Neuronal stem cell (in vitro differentiated cells): ENCODE data around the gene RWDD3.

Source experiments
- DNase-seq: peaks from one replicate; pipeline ENCODE4 v3.0.0-alpha.2; 2013; ENCODE audit warnings: low spot score
- H2AFZ ChIP-seq: one replicate; pipeline ENCODE4 v1.6.1; 2013; ENCODE audit warnings: mild to moderate bottlenecking, low read length, inconsistent platforms
- H2AK5ac ChIP-seq: 2 replicates; pipeline ENCODE4 v1.6.1; 2013; ENCODE audit warnings: low read depth, mild to moderate bottlenecking, inconsistent platforms, low read length, moderate library complexity, mixed read lengths
- H2BK120ac ChIP-seq: 2 replicates; pipeline ENCODE4 v1.6.1; 2013; ENCODE audit warnings: low read depth, mild to moderate bottlenecking, inconsistent platforms, low read length, moderate library complexity, mixed read lengths
- H2BK12ac ChIP-seq: one replicate; pipeline ENCODE4 v1.6.1; 2013; ENCODE audit warnings: low read length, inconsistent platforms
- H2BK15ac ChIP-seq: 2 replicates; pipeline ENCODE4 v1.6.1; 2013; ENCODE audit warnings: mild to moderate bottlenecking, low read length, inconsistent platforms, mixed read lengths
- H2BK5ac ChIP-seq: one replicate; pipeline ENCODE4 v1.6.1; 2013; ENCODE audit warnings: inconsistent platforms, mild to moderate bottlenecking, low read length, moderate library complexity
- H3K14ac ChIP-seq: one replicate; pipeline ENCODE4 v1.6.1; 2013; ENCODE audit warnings: low read length, inconsistent platforms
- H3K18ac ChIP-seq: 2 replicates; pipeline ENCODE4 v1.6.1; 2013; ENCODE audit warnings: low read length, inconsistent platforms
- H3K23ac ChIP-seq: 2 replicates; pipeline ENCODE4 v1.6.1; 2013; ENCODE audit warnings: low read depth, mild to moderate bottlenecking, mixed read lengths, low read length, inconsistent platforms; ENCODE audit not compliant: poor library complexity
- H3K27ac ChIP-seq: replicated peaks from 3 replicates; pipeline ENCODE4 v1.5.1; 2013; ENCODE audit warnings: low read length, inconsistent platforms
- H3K27me3 ChIP-seq, 3 experiments: 2 replicates each; pipeline ENCODE4 v1.6.1; 2013; ENCODE audit warnings: low read length in 3 of 3, mild to moderate bottlenecking in 2 of 3, inconsistent platforms in 1 of 3, low read depth in 1 of 3, mixed read lengths in 1 of 3, moderate library complexity in 1 of 3; ENCODE audit not compliant: control insufficient read depth in 3 of 3, insufficient read depth in 3 of 3
- H3K36me3 ChIP-seq, 2 donors: replicated peaks in 1 of 2; 2 replicates each; pipeline ENCODE4 v1.6.1; 2013; ENCODE audit warnings: low read length in 2 of 2; ENCODE audit not compliant: control insufficient read depth in 2 of 2, insufficient read depth in 2 of 2
- H3K4ac ChIP-seq: 2 replicates; pipeline ENCODE4 v1.6.1; 2013; ENCODE audit warnings: inconsistent platforms, mild to moderate bottlenecking, low read length, moderate library complexity
- H3K4me1 ChIP-seq, 2 donors: 1 replicate in 1 of 2; 2 replicates in 1 of 2; pipeline ENCODE4 v1.6.1; 2013; ENCODE audit warnings: low read length in 2 of 2, low read depth in 1 of 2; ENCODE audit not compliant: control insufficient read depth in 2 of 2, insufficient read depth in 1 of 2
- H3K4me2 ChIP-seq: one replicate; pipeline ENCODE4 v1.6.1; 2013; ENCODE audit warnings: mild to moderate bottlenecking, low read length, inconsistent platforms; ENCODE audit not compliant: insufficient read depth, poor library complexity, severe bottlenecking
- H3K4me3 ChIP-seq, 2 donors: 2 replicates each; pipeline ENCODE4 v1.5.1; 2013; ENCODE audit warnings: low read length in 2 of 2, mild to moderate bottlenecking in 2 of 2, inconsistent platforms in 1 of 2, moderate library complexity in 1 of 2
- H3K79me1 ChIP-seq: one replicate; pipeline ENCODE4 v1.6.1; 2013; ENCODE audit warnings: low read depth, mild to moderate bottlenecking, inconsistent platforms, low read length, moderate library complexity
- H3K9ac ChIP-seq: one replicate; pipeline ENCODE4 v1.6.1; 2013; ENCODE audit warnings: mild to moderate bottlenecking, low read depth, low read length, inconsistent platforms; ENCODE audit not compliant: poor library complexity
- H3K9me3 ChIP-seq, 2 donors: replicated peaks in 1 of 2; 2 replicates each; pipeline versions ENCODE3 to v1.6.1; 2013; ENCODE audit warnings: low read length in 2 of 2, mild to moderate bottlenecking in 2 of 2, inconsistent platforms in 1 of 2, low read depth in 1 of 2, mixed read lengths in 1 of 2, moderate library complexity in 1 of 2; ENCODE audit not compliant: control insufficient read depth in 2 of 2, insufficient read depth in 1 of 2
- H4K8ac ChIP-seq: one replicate; pipeline ENCODE4 v1.6.1; 2013; ENCODE audit warnings: low read depth, mild to moderate bottlenecking, inconsistent platforms, low read length, moderate library complexity
- H4K91ac ChIP-seq: one replicate; pipeline ENCODE4 v1.6.1; 2013; ENCODE audit warnings: low read length, low read depth, mild to moderate bottlenecking, inconsistent platforms; ENCODE audit not compliant: poor library complexity
- WGBS, 2 donors: extraction: QIAGEN DNeasy Blood & Tissue Kit; methylation state at CpG; one replicate each; pipeline ENCODE4 v1.1.7; 2013; ENCODE audit warnings: missing lambda C conversion rate in 2 of 2, mixed read lengths in 1 of 2; ENCODE audit not compliant: insufficient read length in 2 of 2, insufficient replicate concordance in 1 of 2; ENCODE audit errors: extremely low coverage in 2 of 2; 5-methylcytosine and 5-hydroxymethylcytosine counted together

The RWDD3 gene

DNA sequence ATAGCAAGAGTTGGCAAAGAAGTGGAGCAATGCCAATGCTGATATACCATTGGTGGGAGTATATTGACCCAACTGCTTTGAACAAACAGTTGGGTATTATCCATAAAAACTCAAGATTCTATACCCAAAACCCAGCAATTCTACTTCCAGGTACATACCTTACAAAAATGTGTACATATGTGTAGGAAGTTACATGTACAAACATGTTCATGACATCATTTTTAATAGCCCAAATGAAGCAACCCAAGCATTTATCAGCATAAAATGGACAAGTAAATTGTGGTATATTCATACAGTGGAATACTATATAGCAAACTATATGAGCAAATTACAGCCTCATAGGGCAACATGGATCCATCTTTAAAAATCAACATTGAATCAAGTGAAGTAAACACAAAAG, 20.9 kb downstream of the RWDD3 start:
- H3K4me3 ChIP-seq = no peak overlapping the region
- H3K27ac ChIP-seq = no peak overlapping the region
- no peaks in the 10 kb centered on the region for H3K4me1 ChIP-seq
- H2BK15ac ChIP-seq = no peak overlapping the region
- H3K9ac ChIP-seq = no peak overlapping the region
- H3K36me3 ChIP-seq = peaks cover 0 to 20% of the 10 kb centered on the region in 2 donors
- no peak overlapping the region for H2AFZ ChIP-seq
- H3K79me1 ChIP-seq = no peaks in the 10 kb centered on the region
- H2BK120ac ChIP-seq = no peak overlapping the region
- H3K4me2 ChIP-seq = no peak overlapping the region
- no peak overlapping the region for H4K91ac ChIP-seq
- no peak overlapping the region for H4K8ac ChIP-seq
- no peaks in the 10 kb centered on the region for H3K27me3 ChIP-seq
- no peak overlapping the region for H3K18ac ChIP-seq
- peaks cover 0 to 3% of the 10 kb centered on the region in 2 donors for H3K9me3 ChIP-seq
- H2BK12ac ChIP-seq = no peak overlapping the region
- no peak for DNase-seq
- H3K14ac ChIP-seq = no peak overlapping the region
- no peak overlapping the region for H3K23ac ChIP-seq
- H2AK5ac ChIP-seq = no peak overlapping the region
- H3K4ac ChIP-seq = no peak overlapping the region
- no peak overlapping the region for H2BK5ac ChIP-seq

DNA sequence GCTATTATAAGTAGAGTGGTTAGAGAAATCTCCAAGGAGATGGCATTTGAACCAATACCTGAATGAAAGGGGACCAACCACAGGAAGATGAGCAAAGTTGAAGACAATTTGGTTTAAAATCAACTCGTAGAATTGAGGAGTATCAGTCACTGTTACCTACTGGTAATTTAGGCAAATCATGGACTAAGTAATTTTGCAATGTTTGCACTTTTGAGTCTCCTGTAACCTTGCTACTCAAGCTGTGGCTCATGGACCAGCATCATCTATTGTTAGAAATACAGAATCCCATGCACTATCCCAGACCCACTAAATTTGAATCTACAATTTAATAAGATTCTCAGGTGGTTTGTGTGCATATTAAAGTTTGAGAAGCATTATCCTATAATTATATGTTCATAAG, 21.8 kb downstream of the RWDD3 start:
- H2BK12ac ChIP-seq = no peak overlapping the region
- H3K4ac ChIP-seq = no peak overlapping the region
- H3K9me3 ChIP-seq = peaks cover 0 to 3% of the 10 kb centered on the region in 2 donors
- H2AK5ac ChIP-seq = no peak overlapping the region
- H3K14ac ChIP-seq = no peak overlapping the region
- no peak overlapping the region for H4K91ac ChIP-seq
- H3K4me1 ChIP-seq = no peaks in the 10 kb centered on the region
- H3K27ac ChIP-seq = no peak overlapping the region
- H3K27me3 ChIP-seq = no peaks in the 10 kb centered on the region
- no peak for DNase-seq
- H3K4me3 ChIP-seq = no peak overlapping the region
- no peak overlapping the region for H3K9ac ChIP-seq
- H2BK120ac ChIP-seq = no peak overlapping the region
- H2AFZ ChIP-seq = no peak overlapping the region
- H3K79me1 ChIP-seq = no peaks in the 10 kb centered on the region
- no peak overlapping the region for H3K18ac ChIP-seq
- no peak overlapping the region for H4K8ac ChIP-seq
- no peak overlapping the region for H3K23ac ChIP-seq
- H3K36me3 ChIP-seq = peaks cover 0 to 18% of the 10 kb centered on the region in 2 donors
- no peak overlapping the region for H2BK15ac ChIP-seq
- no peak overlapping the region for H2BK5ac ChIP-seq
- no peak overlapping the region for H3K4me2 ChIP-seq
- no CpG with 5 or more reads among the region's 1 CpG for WGBS, 2 donors

DNA sequence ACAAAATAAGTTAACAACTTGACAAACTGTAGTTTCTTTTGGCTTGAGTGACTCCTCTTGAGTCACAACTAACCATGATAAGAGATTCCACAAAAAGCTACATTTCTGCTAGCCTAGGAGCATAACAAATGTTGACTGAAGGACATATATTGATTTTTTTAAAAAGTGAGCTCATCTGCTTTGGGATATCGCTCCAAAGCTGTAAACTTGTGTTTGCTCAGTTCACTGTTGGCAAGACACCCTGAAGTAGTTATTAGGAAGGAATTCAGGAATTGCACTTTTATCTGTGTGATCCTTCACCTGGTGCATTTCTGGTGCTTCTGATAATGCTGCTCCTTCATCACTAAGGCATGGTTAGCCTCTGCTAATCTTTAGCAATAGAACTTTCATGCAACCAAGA, 23.7 kb downstream of the RWDD3 start:
- no peak overlapping the region for H2BK12ac ChIP-seq
- H4K8ac ChIP-seq = no peak overlapping the region
- H3K27ac ChIP-seq = no peak overlapping the region
- H2BK15ac ChIP-seq = no peak overlapping the region
- H3K23ac ChIP-seq = no peak overlapping the region
- H2AFZ ChIP-seq = no peak overlapping the region
- H3K18ac ChIP-seq = no peak overlapping the region
- no peaks in the 10 kb centered on the region for H3K4me1 ChIP-seq
- no peak overlapping the region for H3K4ac ChIP-seq
- no peak overlapping the region for H2BK5ac ChIP-seq
- H3K14ac ChIP-seq = no peak overlapping the region
- H2BK120ac ChIP-seq = no peak overlapping the region
- H3K79me1 ChIP-seq = no peaks in the 10 kb centered on the region
- WGBS, 2 donors = no CpG with 5 or more reads among the region's 1 CpG
- no peak overlapping the region for H3K9ac ChIP-seq
- no peak overlapping the region for H3K4me3 ChIP-seq
- no peak overlapping the region for H3K4me2 ChIP-seq
- DNase-seq = no peak
- peaks cover 0 to 9% of the 10 kb centered on the region in 2 donors for H3K36me3 ChIP-seq
- no peaks in the 10 kb centered on the region for H3K27me3 ChIP-seq
- H2AK5ac ChIP-seq = no peak overlapping the region
- H3K9me3 ChIP-seq = no peaks in the 10 kb centered on the region
- H4K91ac ChIP-seq = no peak overlapping the region

DNA sequence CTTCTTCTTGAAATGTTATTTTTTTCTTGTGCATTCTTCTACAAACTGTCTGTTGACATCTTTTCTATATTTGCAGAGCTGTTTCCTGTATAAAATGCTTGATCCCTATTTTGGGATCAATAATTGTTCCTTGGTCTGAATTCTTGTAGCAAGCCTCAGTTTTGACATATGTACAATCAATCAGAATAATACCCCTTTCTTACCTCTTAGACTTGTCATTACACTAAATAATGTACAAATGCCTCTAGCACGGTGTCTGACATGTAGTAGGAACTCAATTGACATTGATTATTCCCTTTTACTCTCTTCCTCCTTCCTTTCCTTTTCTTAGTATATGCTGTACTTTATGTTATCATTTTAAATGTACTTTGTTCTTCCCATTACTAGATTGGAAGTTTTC, 25.2 kb downstream of the RWDD3 start:
- Histone ChIP-seq H2BK5ac (no peak overlapping the region), H3K27me3 (no peaks in the 10 kb centered on the region), H2BK120ac (no peak overlapping the region), H3K9ac (no peak overlapping the region), H3K23ac (no peak overlapping the region), H4K8ac (no peak overlapping the region), H2AK5ac (no peak overlapping the region), H3K14ac (no peak overlapping the region), H3K36me3 (no peaks in the 10 kb centered on the region), H3K4me1 (no peaks in the 10 kb centered on the region), H4K91ac (no peak overlapping the region), H2BK15ac (no peak overlapping the region), H2BK12ac (no peak overlapping the region), H3K27ac (no peak overlapping the region), H3K4ac (no peak overlapping the region), H3K79me1 (no peaks in the 10 kb centered on the region), H3K9me3 (no peaks in the 10 kb centered on the region), H3K4me3 (no peak overlapping the region), H2AFZ (no peak overlapping the region), H3K18ac (no peak overlapping the region), H3K4me2 (no peak overlapping the region)
- DNase-seq = no peak
- WGBS, 2 donors = no CpG with 5 or more reads among the region's 1 CpG
